ENCODE data around the gene EVC2.

DNA sequence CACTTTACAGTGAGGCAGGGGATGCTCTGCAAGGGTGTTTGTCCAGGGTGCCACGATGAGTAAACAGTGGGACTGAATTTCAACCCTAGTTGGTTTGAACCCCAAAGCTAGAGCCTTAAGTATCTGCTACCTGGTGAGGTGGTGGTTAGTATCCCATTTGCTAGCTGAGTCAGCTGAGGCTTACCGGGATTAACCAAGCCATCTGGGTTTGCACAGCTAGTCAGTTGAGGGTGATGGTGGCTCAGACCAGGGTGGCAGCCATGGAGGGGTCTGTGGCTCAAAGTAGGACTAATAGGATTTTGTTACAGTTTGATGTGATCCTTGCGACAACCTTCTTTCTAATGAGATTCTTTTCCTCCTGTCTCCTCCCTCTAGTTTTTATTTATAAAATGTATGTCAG lies 4.6 kb upstream of the EVC2 start:
- TF ChIP-seq, protein P1, sequence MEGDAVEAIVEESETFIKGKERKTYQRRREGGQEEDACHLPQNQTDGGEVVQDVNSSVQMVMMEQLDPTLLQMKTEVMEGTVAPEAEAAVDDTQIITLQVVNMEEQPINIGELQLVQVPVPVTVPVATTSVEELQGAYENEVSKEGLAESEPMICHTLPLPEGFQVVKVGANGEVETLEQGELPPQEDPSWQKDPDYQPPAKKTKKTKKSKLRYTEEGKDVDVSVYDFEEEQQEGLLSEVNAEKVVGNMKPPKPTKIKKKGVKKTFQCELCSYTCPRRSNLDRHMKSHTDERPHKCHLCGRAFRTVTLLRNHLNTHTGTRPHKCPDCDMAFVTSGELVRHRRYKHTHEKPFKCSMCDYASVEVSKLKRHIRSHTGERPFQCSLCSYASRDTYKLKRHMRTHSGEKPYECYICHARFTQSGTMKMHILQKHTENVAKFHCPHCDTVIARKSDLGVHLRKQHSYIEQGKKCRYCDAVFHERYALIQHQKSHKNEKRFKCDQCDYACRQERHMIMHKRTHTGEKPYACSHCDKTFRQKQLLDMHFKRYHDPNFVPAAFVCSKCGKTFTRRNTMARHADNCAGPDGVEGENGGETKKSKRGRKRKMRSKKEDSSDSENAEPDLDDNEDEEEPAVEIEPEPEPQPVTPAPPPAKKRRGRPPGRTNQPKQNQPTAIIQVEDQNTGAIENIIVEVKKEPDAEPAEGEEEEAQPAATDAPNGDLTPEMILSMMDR (conservative IDR thresholded peaks at IDR 0.05; ENCODE audit: low read depth, low read length), result no peak
- TF ChIP-seq MAZ (IDR thresholded peaks at IDR 0.05; ENCODE audit: borderline replicate concordance, low read depth, low read length), result no peak
- TF ChIP-seq MXI1 (IDR thresholded peaks at IDR 0.05; ENCODE audit: borderline replicate concordance, low read depth, low read length), result no peak
- TF ChIP-seq, protein P2, sequence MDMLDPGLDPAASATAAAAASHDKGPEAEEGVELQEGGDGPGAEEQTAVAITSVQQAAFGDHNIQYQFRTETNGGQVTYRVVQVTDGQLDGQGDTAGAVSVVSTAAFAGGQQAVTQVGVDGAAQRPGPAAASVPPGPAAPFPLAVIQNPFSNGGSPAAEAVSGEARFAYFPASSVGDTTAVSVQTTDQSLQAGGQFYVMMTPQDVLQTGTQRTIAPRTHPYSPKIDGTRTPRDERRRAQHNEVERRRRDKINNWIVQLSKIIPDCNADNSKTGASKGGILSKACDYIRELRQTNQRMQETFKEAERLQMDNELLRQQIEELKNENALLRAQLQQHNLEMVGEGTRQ (IDR thresholded peaks at IDR 0.05; ENCODE audit: low read depth, low read length), result no peak
- no peak for TF ChIP-seq MAFK (IDR thresholded peaks at IDR 0.05; ENCODE audit: low read depth, low read length)
- TF ChIP-seq POLR2A (IDR thresholded peaks at IDR 0.05; ENCODE audit: low read depth, low read length), result no peak
- no peak for TF ChIP-seq SMC3 (IDR thresholded peaks at IDR 0.05; ENCODE audit: low read depth, low read length)
- TF ChIP-seq NFE2L2 (IDR thresholded peaks at IDR 0.05; ENCODE audit: low read depth, low read length), result no peak

Data from IMR-90 (cell line).